Esophagus squamous epithelium (tissue), 4 donors: ENCODE results near the gene PKP2.

Experiments used
- CTCF ChIP-seq, 6 experiments: fragments of 450-650 bp in 4 of 6; fragments of 200-600 bp in 2 of 6; sonication (generic) in 2 of 6; IDR thresholded peaks; one replicate each; pipeline ENCODE4 v1.5.1; 2016 to 2019; ENCODE audit warnings: antibody characterized with exemption in 6 of 6, mild to moderate bottlenecking in 4 of 6, moderate library complexity in 4 of 6
- POLR2A ChIP-seq, 4 donors: fragments of 450-650 bp; IDR thresholded peaks; one replicate each; pipeline ENCODE4 v1.6.1; 2017; ENCODE audit warnings: antibody characterized with exemption in 4 of 4, mild to moderate bottlenecking in 4 of 4, moderate library complexity in 3 of 4

GRCh38 chr12:32742133-32742532 lies 154.4 kb downstream of the PKP2 start:
- TF ChIP-seq POLR2A (IDR thresholded peaks at IDR 0.05) (no peak), CTCF (IDR thresholded peaks at IDR 0.05) (no peak)
